Vagina (tissue), 2 donors: ENCODE data around the gene CSNK1D.

Experiments
- POLR2A ChIP-seq, 2 donors: fragments of 450-650 bp; IDR thresholded peaks; one replicate each; pipeline ENCODE4 v1.6.1; 2017; ENCODE audit warnings: antibody characterized with exemption in 2 of 2, mild to moderate bottlenecking in 2 of 2, moderate library complexity in 2 of 2
- TF ChIP-seq, protein P1 (sequence below), 3 experiments: fragments of 450-650 bp in 2 of 3; fragments of 200-600 bp in 1 of 3; sonication (generic) in 1 of 3; IDR thresholded peaks; one replicate each; pipeline ENCODE4 v1.5.1; 2017 to 2019; ENCODE audit warnings: antibody characterized with exemption in 3 of 3, mild to moderate bottlenecking in 2 of 3, moderate library complexity in 2 of 3

DNA sequence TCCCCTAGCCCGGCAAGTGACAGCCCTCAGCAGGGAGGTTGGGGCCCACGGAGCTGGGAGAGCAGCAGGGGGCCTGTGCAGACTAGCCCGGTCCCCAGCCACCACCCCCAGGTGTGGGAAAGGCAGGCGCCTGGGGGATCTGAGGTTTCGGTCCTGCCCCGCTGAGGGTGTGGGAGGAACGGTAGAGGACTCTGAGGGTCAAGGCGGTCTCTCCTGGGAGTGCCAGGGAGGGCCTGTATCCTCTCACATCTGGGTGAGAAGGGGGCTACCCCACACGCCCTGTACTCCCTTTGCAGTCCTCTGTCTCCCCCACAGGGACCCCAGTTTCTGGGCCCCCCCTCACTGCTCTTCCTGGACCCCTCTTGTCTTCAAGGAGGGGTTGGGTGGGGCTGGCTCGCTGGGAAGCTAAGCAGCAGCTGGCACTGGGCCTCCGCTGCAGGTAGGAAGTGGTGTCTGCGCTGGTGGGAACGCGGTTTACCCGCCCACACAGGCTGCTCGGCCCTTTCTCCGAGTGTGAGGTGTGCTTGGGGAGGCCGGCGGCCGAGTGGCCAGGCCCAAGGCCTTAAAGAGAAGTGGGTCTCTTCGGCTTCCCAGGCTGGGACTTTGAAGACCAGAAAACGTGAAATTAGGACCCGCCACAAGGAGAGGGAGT is 28.5 kb upstream of the CSNK1D start:
- TF ChIP-seq, protein P1, sequence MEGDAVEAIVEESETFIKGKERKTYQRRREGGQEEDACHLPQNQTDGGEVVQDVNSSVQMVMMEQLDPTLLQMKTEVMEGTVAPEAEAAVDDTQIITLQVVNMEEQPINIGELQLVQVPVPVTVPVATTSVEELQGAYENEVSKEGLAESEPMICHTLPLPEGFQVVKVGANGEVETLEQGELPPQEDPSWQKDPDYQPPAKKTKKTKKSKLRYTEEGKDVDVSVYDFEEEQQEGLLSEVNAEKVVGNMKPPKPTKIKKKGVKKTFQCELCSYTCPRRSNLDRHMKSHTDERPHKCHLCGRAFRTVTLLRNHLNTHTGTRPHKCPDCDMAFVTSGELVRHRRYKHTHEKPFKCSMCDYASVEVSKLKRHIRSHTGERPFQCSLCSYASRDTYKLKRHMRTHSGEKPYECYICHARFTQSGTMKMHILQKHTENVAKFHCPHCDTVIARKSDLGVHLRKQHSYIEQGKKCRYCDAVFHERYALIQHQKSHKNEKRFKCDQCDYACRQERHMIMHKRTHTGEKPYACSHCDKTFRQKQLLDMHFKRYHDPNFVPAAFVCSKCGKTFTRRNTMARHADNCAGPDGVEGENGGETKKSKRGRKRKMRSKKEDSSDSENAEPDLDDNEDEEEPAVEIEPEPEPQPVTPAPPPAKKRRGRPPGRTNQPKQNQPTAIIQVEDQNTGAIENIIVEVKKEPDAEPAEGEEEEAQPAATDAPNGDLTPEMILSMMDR (IDR thresholded peaks at IDR 0.05), result no peak
- no peak for TF ChIP-seq POLR2A (IDR thresholded peaks at IDR 0.05)
